ENCODE measurements around the gene RAD51D. TPM values are rescaled to one million over a fixed set of nuclear protein-coding genes. Genes with fewer than 3 reads are reported as not detected.

The RAD51D gene
- polyA plus RNA-seq, 1 donor (not counting 4 experiments of a cell fraction or from before 2014, with no cell fraction given): 4.9 TPM

DNA sequence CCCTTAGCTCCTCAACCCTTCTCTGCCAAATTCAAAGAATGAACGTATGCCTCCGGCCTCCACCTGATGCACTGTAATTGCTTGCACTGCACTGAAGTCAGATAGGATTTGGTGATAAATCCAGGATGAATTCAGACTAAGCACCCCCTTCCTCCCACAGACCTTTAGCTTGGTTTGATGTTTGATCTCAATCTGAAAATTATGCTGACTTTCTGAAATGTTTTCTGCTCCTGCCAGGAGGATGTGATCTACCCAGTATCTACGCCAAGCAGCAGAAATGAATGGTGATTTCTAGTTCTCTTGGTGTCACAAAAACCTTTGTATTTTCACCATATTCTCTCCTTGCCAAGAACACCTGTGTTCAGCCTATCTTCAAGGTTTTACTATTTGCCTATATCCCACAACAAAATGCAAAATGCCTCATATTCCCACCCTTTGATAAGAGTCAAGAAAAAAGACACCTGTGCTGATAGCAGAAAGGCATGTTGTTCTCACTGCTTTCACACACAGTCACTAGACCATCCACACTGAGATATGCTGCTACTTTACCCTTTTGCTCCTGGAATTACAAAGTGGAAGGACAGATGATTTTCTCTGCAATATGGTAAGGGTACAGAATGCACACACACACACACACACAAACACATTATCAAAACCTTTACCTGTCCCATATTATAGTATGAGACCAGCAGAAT, 70.8 kb downstream of the RAD51D start:
- no peaks in the 10 kb centered on the region for H4K20me1 ChIP-seq (ENCODE audit: control insufficient read depth, extremely low read depth, insufficient read depth, low read length)
- no peak overlapping the region for H2AFZ ChIP-seq (ENCODE audit: control insufficient read depth, low read length)
- H3K9me1 ChIP-seq (ENCODE audit: control insufficient read depth, extremely low read depth, insufficient read depth, low read length): no peaks in the 10 kb centered on the region
- H3K9ac ChIP-seq (ENCODE audit: control insufficient read depth, extremely low read depth, insufficient read depth, low read length): no peak overlapping the region
- dilution Hi-C loops (cut with MboI; ENCODE audit: extremely low pct_ligation_motif_present, low sequenced_read_pairs): no loop called here
- no peak overlapping the region for H3K27ac ChIP-seq (ENCODE audit: control insufficient read depth, insufficient read depth, low read length)
- H3K36me3 ChIP-seq (ENCODE audit: control insufficient read depth in 2 of 2, extremely low read depth in 1 of 2, insufficient read depth in 2 of 2, low read length in 2 of 2): peaks cover 0 to 2% of the 10 kb centered on the region in 2 experiments
- peaks cover 11% of the 10 kb centered on the region for H3K79me2 ChIP-seq (ENCODE audit: control insufficient read depth, insufficient read depth, low read length)
- peaks cover 3% of the 10 kb centered on the region for H3K4me1 ChIP-seq (ENCODE audit: control insufficient read depth, extremely low read depth, insufficient read depth, low read length)
- H3K9me3 ChIP-seq (ENCODE audit: control insufficient read depth, low read depth, low read length): no peaks in the 10 kb centered on the region
- DNase-seq (ENCODE audit: low read depth, low spot score): no peak
- TF ChIP-seq, protein P1, sequence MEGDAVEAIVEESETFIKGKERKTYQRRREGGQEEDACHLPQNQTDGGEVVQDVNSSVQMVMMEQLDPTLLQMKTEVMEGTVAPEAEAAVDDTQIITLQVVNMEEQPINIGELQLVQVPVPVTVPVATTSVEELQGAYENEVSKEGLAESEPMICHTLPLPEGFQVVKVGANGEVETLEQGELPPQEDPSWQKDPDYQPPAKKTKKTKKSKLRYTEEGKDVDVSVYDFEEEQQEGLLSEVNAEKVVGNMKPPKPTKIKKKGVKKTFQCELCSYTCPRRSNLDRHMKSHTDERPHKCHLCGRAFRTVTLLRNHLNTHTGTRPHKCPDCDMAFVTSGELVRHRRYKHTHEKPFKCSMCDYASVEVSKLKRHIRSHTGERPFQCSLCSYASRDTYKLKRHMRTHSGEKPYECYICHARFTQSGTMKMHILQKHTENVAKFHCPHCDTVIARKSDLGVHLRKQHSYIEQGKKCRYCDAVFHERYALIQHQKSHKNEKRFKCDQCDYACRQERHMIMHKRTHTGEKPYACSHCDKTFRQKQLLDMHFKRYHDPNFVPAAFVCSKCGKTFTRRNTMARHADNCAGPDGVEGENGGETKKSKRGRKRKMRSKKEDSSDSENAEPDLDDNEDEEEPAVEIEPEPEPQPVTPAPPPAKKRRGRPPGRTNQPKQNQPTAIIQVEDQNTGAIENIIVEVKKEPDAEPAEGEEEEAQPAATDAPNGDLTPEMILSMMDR (optimal IDR thresholded peaks at IDR 0.05 in 1 of 3, IDR thresholded peaks at IDR 0.05 in 1 of 3, conservative IDR thresholded peaks at IDR 0.05 in 1 of 3; ENCODE audit: extremely low read depth in 1 of 3, insufficient read depth in 2 of 3, low read length in 3 of 3): no peak
- no peak for TF ChIP-seq EZH2 (IDR thresholded peaks at IDR 0.05; ENCODE audit: low read length)
- no peak overlapping the region for H3K4me3 ChIP-seq (ENCODE audit: control insufficient read depth in 2 of 3, extremely low read depth in 1 of 3, insufficient read depth in 2 of 3, low read depth in 1 of 3, low read length in 3 of 3)
- no peak overlapping the region for H3K4me2 ChIP-seq (ENCODE audit: control insufficient read depth, extremely low read depth, insufficient read depth, low read depth, low read length)
- H3K27me3 ChIP-seq (ENCODE audit: control insufficient read depth, extremely low read depth, insufficient read depth, low read length): no peaks in the 10 kb centered on the region
- no peak for FAIRE-seq

DNA sequence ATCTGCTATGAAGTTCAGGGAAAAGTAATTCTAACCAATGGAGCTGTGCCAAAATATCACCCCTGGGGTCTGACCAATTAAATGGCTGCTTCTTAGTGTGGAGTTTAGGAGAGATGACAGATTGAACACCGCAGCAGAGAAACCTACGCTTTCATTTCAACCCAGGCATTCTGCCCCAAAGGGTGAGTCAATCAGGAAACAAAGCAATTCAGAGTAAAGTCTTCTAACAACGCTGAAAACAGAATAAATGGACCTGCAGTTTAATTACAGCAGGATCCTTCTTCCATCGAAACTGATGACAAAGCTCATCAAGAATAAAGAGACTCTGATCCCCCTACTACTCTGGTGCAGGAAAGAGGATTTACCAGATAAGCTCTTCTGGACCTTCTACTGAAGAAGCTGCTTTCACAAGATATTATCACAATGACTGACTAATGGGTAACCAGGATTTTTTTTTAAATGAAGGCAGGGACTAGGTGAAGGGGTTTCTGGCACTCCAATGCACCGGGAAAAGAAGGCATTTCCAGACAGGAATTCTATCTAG, 72.8 kb downstream of the RAD51D start:
- FAIRE-seq: no peak
- Histone ChIP-seq H3K9ac (ENCODE audit: control insufficient read depth, extremely low read depth, insufficient read depth, low read length) (no peak overlapping the region), H3K4me1 (ENCODE audit: control insufficient read depth, extremely low read depth, insufficient read depth, low read length) (no peaks in the 10 kb centered on the region), H3K36me3 (ENCODE audit: control insufficient read depth in 2 of 2, extremely low read depth in 1 of 2, insufficient read depth in 2 of 2, low read length in 2 of 2) (peaks cover 0 to 2% of the 10 kb centered on the region in 2 experiments), H3K27ac (ENCODE audit: control insufficient read depth, insufficient read depth, low read length) (no peak overlapping the region), H3K9me1 (ENCODE audit: control insufficient read depth, extremely low read depth, insufficient read depth, low read length) (no peaks in the 10 kb centered on the region), H3K9me3 (ENCODE audit: control insufficient read depth, low read depth, low read length) (no peaks in the 10 kb centered on the region), H2AFZ (ENCODE audit: control insufficient read depth, low read length) (no peak overlapping the region), H4K20me1 (ENCODE audit: control insufficient read depth, extremely low read depth, insufficient read depth, low read length) (no peaks in the 10 kb centered on the region), H3K79me2 (ENCODE audit: control insufficient read depth, insufficient read depth, low read length) (peaks cover 9% of the 10 kb centered on the region), H3K4me3 (ENCODE audit: control insufficient read depth in 2 of 3, extremely low read depth in 1 of 3, insufficient read depth in 2 of 3, low read depth in 1 of 3, low read length in 3 of 3) (no peak overlapping the region), H3K27me3 (ENCODE audit: control insufficient read depth, extremely low read depth, insufficient read depth, low read length) (no peaks in the 10 kb centered on the region), H3K4me2 (ENCODE audit: control insufficient read depth, extremely low read depth, insufficient read depth, low read depth, low read length) (peak overlapping the region; percentile 29)
- TF ChIP-seq, protein P1 (optimal IDR thresholded peaks at IDR 0.05 in 1 of 3, IDR thresholded peaks at IDR 0.05 in 1 of 3, conservative IDR thresholded peaks at IDR 0.05 in 1 of 3; ENCODE audit: extremely low read depth in 1 of 3, insufficient read depth in 2 of 3, low read length in 3 of 3): no peak
- TF ChIP-seq EZH2 (IDR thresholded peaks at IDR 0.05; ENCODE audit: low read length): no peak
- dilution Hi-C loops (cut with MboI; ENCODE audit: extremely low pct_ligation_motif_present, low sequenced_read_pairs): no loop called here
- DNase-seq (ENCODE audit: low read depth, low spot score): no peak

Data from keratinocyte (primary cell).